Hypothalamus (tissue), 51 donors: ENCODE results near the gene NNT.
"Not testable (repeated sequence)": the region's sequence is repeated elsewhere in the genome, so short reads cannot be mapped to it uniquely, and the experiment has no call there.

Experiments
- DNase-seq, 51 donors: peaks; one replicate each; lab custom pipeline; 2025; lab: John Stamatoyannopoulos, UW

NNT gene

GRCh38 chr5:43700601-43701000 is 97.6 kb downstream of the NNT start:
- no peak for DNase-seq

GRCh38 chr5:43701227-43701626 is 98.2 kb downstream of the NNT start:
- no peak for DNase-seq

GRCh38 chr5:43702293-43702692 is 99.3 kb downstream of the NNT start:
- no peak for DNase-seq

- no peak for DNase-seq
Measured at GRCh38 chr5:43702815-43703214, 99.8 kb downstream of the NNT start.

GRCh38 chr5:43704243-43704642 is 101.3 kb downstream of the NNT start:
- no peak for DNase-seq

GRCh38 chr5:43706576-43706975 is 103.6 kb downstream of the NNT start:
- not testable (repeated sequence) for DNase-seq

- DNase-seq, result no peak
Measured at GRCh38 chr5:43711496-43711895, 108.5 kb downstream of the NNT start.

- no peak for DNase-seq
Measured at GRCh38 chr5:43712081-43712480, 109.1 kb downstream of the NNT start.

GRCh38 chr5:43719783-43720182 is 116.8 kb downstream of the NNT start:
- DNase-seq, result not testable (repeated sequence)

- no peak for DNase-seq
Measured at GRCh38 chr5:43728581-43728980, 125.6 kb downstream of the NNT start.

- DNase-seq, result no peak
Measured at GRCh38 chr5:43729846-43730478, 127.0 kb downstream of the NNT start.

GRCh38 chr5:43730832-43731342 is 127.9 kb downstream of the NNT start:
- no peak for DNase-seq

GRCh38 chr5:43731573-43731972 is 128.6 kb downstream of the NNT start:
- no peak for DNase-seq

- not testable (repeated sequence) for DNase-seq
Measured at GRCh38 chr5:43745923-43746548, 143.1 kb downstream of the NNT start.

- DNase-seq, result no peak
Measured at GRCh38 chr5:43750809-43751208, 147.8 kb downstream of the NNT start.

- no peak for DNase-seq
Measured at GRCh38 chr5:43753069-43753468, 150.1 kb downstream of the NNT start.
